Endothelial cell of umbilical vein (primary cell): ENCODE data around the gene TKFC. TPM values are rescaled to one million over a fixed set of nuclear protein-coding genes. Genes with fewer than 3 reads are reported as not detected.

Experiments
- BruUV-seq: library from RNA; stranded (reverse); fragments of 400-500 nt; replicated peaks from 2 replicates; lab custom pipeline; 2021; lab: Mats Ljungman, UMichigan
- CTCF ChIA-PET: fragments of 300-600, 350-600 bp; sonication (Branson Sonifier 250); formaldehyde crosslinking; loops from one replicate; lab custom pipeline; 2021; ENCODE audit warnings: antibody characterized with exemption, inconsistent platforms; lab: Charles Lee
- POLR2A ChIA-PET: fragments of 300-600, 350-600 bp; sonication (Branson Sonifier 250); formaldehyde crosslinking; loops from one replicate; lab custom pipeline; 2021; ENCODE audit warnings: antibody characterized with exemption, inconsistent platforms; lab: Charles Lee
- DNase-seq: peaks from one replicate; pipeline ENCODE4 v3.0.0-alpha.2; 2011; ENCODE audit warnings: low read depth, low spot score
- FAIRE-seq: peaks from 2 replicates; lab custom pipeline; 2011; peaks lifted over from hg19 to GRCh38; lab: Jason Lieb, UNC
- H2AFZ ChIP-seq: 2 replicates; pipeline ENCODE4 v1.6.0; 2012; ENCODE audit warnings: low read depth, low read length, control low read depth, inconsistent platforms
- H3K27ac ChIP-seq: 2 replicates; pipeline ENCODE4 v1.5.1; 2011; ENCODE audit warnings: low read depth, mild to moderate bottlenecking, control low read depth, low read length, moderate library complexity; ENCODE audit not compliant: insufficient read depth
- H3K27me3 ChIP-seq, 2 experiments: 2 replicates each; pipeline versions ENCODE4 v1.6.0 to v1.6.1; 2011; ENCODE audit warnings: low read length in 2 of 2, mixed read lengths in 1 of 2; ENCODE audit not compliant: control insufficient read depth in 2 of 2, insufficient read depth in 2 of 2
- H3K36me3 ChIP-seq, 2 experiments: 2 replicates in 1 of 2; 3 replicates in 1 of 2; pipeline ENCODE4 v1.5.1; 2011; ENCODE audit warnings: low read length in 2 of 2, mild to moderate bottlenecking in 1 of 2, moderate library complexity in 1 of 2; ENCODE audit not compliant: control insufficient read depth in 2 of 2, insufficient read depth in 2 of 2; ENCODE audit errors: extremely low read depth in 1 of 2
- H3K4me1 ChIP-seq: 3 replicates; pipeline ENCODE4 v1.5.1; 2011; ENCODE audit warnings: mild to moderate bottlenecking, low read length; ENCODE audit not compliant: control insufficient read depth, insufficient read depth; ENCODE audit errors: extremely low read depth
- H3K4me2 ChIP-seq: 2 replicates; pipeline ENCODE4 v1.6.1; 2011; ENCODE audit warnings: low read length, control low read depth, mixed read lengths; ENCODE audit not compliant: insufficient read depth
- H3K4me3 ChIP-seq, 3 experiments: fragments of 200-600 bp in 1 of 3; sonication (generic), shearing (Covaris generic) in 1 of 3; replicated peaks in 1 of 3; 2 replicates each; pipeline ENCODE4 v1.5.1; 2011 to 2016; ENCODE audit warnings: control low read depth in 3 of 3, low read length in 3 of 3, mild to moderate bottlenecking in 2 of 3, inconsistent platforms in 1 of 3, low read depth in 1 of 3, moderate library complexity in 1 of 3; ENCODE audit not compliant: insufficient read depth in 1 of 3
- H3K79me2 ChIP-seq: 2 replicates; pipeline ENCODE4 v1.6.0; 2012; ENCODE audit warnings: low read length, inconsistent platforms; ENCODE audit not compliant: control insufficient read depth, insufficient read depth
- H3K9ac ChIP-seq: replicated peaks from 2 replicates; pipeline ENCODE3; 2011; ENCODE audit warnings: low read length, control low read depth; ENCODE audit not compliant: insufficient read depth; ENCODE audit errors: extremely low read depth
- H3K9me1 ChIP-seq: replicated peaks from 3 replicates; pipeline ENCODE4 v1.6.0; 2011; ENCODE audit warnings: mild to moderate bottlenecking, low read length; ENCODE audit not compliant: control insufficient read depth, insufficient read depth; ENCODE audit errors: extremely low read depth
- H3K9me3 ChIP-seq: replicated peaks from 2 replicates; pipeline ENCODE4 v1.5.1; 2012; ENCODE audit warnings: low read length, inconsistent platforms; ENCODE audit not compliant: control insufficient read depth, insufficient read depth
- H4K20me1 ChIP-seq: replicated peaks from 2 replicates; pipeline ENCODE3; 2011; ENCODE audit warnings: mild to moderate bottlenecking, low read length; ENCODE audit not compliant: control insufficient read depth, insufficient read depth; ENCODE audit errors: extremely low read depth
- EZH2 ChIP-seq: IDR thresholded peaks from 2 replicates; pipeline ENCODE4 v1.6.1; 2012; ENCODE audit warnings: borderline replicate concordance, low read depth, mild to moderate bottlenecking, moderate library complexity, low read length, inconsistent platforms; ENCODE audit not compliant: severe bottlenecking
- FOS ChIP-seq: IDR thresholded peaks from 2 replicates; pipeline ENCODE4 v1.6.1; 2011; ENCODE audit warnings: mild to moderate bottlenecking, low read length, moderate library complexity, borderline replicate concordance; ENCODE audit not compliant: insufficient read depth
- GATA2 ChIP-seq: IDR thresholded peaks from 2 replicates; pipeline ENCODE4 v1.7.0; 2011; ENCODE audit warnings: low read depth, mild to moderate bottlenecking, moderate library complexity, mixed read lengths, low read length; ENCODE audit not compliant: insufficient read length, insufficient read depth
- JUN ChIP-seq: IDR thresholded peaks from 2 replicates; pipeline ENCODE4 v1.6.1; 2011; ENCODE audit warnings: borderline replicate concordance, low read depth; ENCODE audit not compliant: insufficient read length, insufficient read depth
- MYC ChIP-seq: IDR thresholded peaks from one replicate; pipeline ENCODE4 v1.6.1; 2011; ENCODE audit warnings: mild to moderate bottlenecking, low read depth, low read length
- POLR2A ChIP-seq: IDR thresholded peaks from 2 replicates; pipeline ENCODE4 v1.6.1; 2012; ENCODE audit warnings: low read depth, mild to moderate bottlenecking, control low read depth, low read length
- POLR2AphosphoS5 ChIP-seq: IDR thresholded peaks from 2 replicates; pipeline ENCODE4 v1.6.1; 2012; ENCODE audit warnings: low read depth, mild to moderate bottlenecking, control low read depth, low read length, moderate library complexity; ENCODE audit not compliant: insufficient read depth
- dilution Hi-C: fragments of 300-500 bp; cut with MboI; formaldehyde crosslinking; loops from one replicate; pipeline ENCODE4 v1.15.0; 2019; ENCODE audit warnings: low sequenced_read_pairs; ENCODE audit not compliant: extremely low pct_ligation_motif_present
- intact Hi-C: fragments of 100-400 bp; cut with micrococcal nuclease; formaldehyde crosslinking; loops from one replicate; pipeline ENCODE4 v1.10.0; 2022
- polyA plus RNA-seq, 4 experiments: library from polyadenylated mRNA; depleted of rRNA in 3 of 4; stranded (reverse) in 3 of 4; unstranded in 1 of 4; fragments of >200 nt; gene quantifications; 2 replicates each; pipeline versions ENCODE4 v1.2.1 to v1.2.3, GENCODE V29; 2011 to 2012; ENCODE audit warnings: missing spikeins in 1 of 4
- total RNA-seq: library from RNA; stranded (reverse); gene quantifications from 2 replicates; pipeline ENCODE4 v1.2.3, GENCODE V29; 2021
- TF ChIP-seq, protein P1 (sequence below): IDR thresholded peaks from 2 replicates; pipeline ENCODE4 v1.6.1; 2011; ENCODE audit not compliant: insufficient read depth, insufficient read length
- TF ChIP-seq, protein P2 (sequence below), 2 donors: IDR thresholded peaks; 1 replicate in 1 of 2; 2 replicates in 1 of 2; pipeline ENCODE4 v1.5.1; 2011; ENCODE audit warnings: low read length in 2 of 2, mild to moderate bottlenecking in 2 of 2, moderate library complexity in 2 of 2, control low read depth in 1 of 2, inconsistent platforms in 1 of 2, low read depth in 1 of 2; ENCODE audit not compliant: insufficient read depth in 1 of 2; ENCODE audit errors: extremely low read depth in 1 of 2

Gene TKFC
- total and polyA plus RNA-seq, 2 donors (not counting 3 experiments of a cell fraction or from before 2014, with no cell fraction given), result 30.8 to 31.7 TPM

DNA sequence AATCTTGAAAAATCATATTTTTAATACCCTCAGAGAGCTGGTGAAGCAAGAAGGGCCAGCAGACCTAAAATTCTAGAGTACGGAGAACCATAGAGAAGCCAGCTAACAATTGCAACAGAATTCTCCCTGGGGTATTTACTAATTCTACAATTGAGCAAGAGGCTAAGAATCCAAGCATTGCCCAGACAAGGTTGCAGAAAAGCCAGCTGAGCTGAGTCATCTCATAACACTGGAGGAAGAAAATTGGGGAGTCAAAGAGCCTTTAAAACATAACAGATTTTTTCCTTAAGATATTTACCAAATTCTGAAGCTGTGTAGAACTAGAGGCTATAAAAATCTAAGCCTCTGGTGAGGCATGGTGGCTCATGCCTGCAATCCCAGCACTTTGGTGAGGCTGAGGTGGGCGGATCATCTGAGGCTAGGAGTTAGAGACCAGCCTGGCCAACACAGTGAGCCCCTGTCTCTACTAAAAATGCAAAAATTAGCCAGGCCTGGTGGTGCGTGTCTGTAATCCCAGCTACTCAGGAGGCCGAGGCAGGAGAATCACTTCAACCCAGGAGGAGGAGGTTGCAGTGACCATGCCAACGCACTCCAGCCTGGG, 45.8 kb downstream of the TKFC start:
- intact Hi-C loops, result no loop called here
- no peak overlapping the region for H3K9ac ChIP-seq
- FAIRE-seq, result no peak
- H3K9me1 ChIP-seq, result no peaks in the 10 kb centered on the region
- dilution Hi-C loops, result no loop called here
- H3K36me3 ChIP-seq, result no peaks in the 10 kb centered on the region
- H2AFZ ChIP-seq, result no peak overlapping the region
- no peaks in the 10 kb centered on the region for H4K20me1 ChIP-seq
- TF ChIP-seq, protein P1, sequence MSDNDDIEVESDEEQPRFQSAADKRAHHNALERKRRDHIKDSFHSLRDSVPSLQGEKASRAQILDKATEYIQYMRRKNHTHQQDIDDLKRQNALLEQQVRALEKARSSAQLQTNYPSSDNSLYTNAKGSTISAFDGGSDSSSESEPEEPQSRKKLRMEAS, result no peak
- TF ChIP-seq POLR2AphosphoS5, result no peak
- TF ChIP-seq JUN, result no peak
- TF ChIP-seq EZH2, result no peak
- TF ChIP-seq MYC, result no peak
- TF ChIP-seq, protein P2, sequence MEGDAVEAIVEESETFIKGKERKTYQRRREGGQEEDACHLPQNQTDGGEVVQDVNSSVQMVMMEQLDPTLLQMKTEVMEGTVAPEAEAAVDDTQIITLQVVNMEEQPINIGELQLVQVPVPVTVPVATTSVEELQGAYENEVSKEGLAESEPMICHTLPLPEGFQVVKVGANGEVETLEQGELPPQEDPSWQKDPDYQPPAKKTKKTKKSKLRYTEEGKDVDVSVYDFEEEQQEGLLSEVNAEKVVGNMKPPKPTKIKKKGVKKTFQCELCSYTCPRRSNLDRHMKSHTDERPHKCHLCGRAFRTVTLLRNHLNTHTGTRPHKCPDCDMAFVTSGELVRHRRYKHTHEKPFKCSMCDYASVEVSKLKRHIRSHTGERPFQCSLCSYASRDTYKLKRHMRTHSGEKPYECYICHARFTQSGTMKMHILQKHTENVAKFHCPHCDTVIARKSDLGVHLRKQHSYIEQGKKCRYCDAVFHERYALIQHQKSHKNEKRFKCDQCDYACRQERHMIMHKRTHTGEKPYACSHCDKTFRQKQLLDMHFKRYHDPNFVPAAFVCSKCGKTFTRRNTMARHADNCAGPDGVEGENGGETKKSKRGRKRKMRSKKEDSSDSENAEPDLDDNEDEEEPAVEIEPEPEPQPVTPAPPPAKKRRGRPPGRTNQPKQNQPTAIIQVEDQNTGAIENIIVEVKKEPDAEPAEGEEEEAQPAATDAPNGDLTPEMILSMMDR (IDR thresholded peaks at IDR 0.05; ENCODE audit: extremely low read depth in 1 of 2, insufficient read depth in 1 of 2, low read depth in 1 of 2, low read length in 2 of 2), result no peak
- no peak for TF ChIP-seq POLR2A
- TF ChIP-seq FOS, result no peak
- no peak for TF ChIP-seq GATA2
- ChIA-PET POLR2A (interaction anchor here (1.0 kb wide), 1 partner anchor 18 kb away, joined by 3 read pairs; no protein-coding TSS in a partner anchor), CTCF (interaction anchor here (2.5 kb wide), 1 partner anchor 43 kb away, joined by 11 read pairs; no protein-coding TSS in a partner anchor)
- H3K9me3 ChIP-seq, result no peaks in the 10 kb centered on the region
- BruUV-seq, result no TSS peak
- no peaks in the 10 kb centered on the region for H3K4me1 ChIP-seq
- H3K27me3 ChIP-seq, result no peaks in the 10 kb centered on the region
- H3K27ac ChIP-seq, result no peak overlapping the region
- H3K4me2 ChIP-seq, result no peak overlapping the region
- no peak overlapping the region for H3K4me3 ChIP-seq
- H3K79me2 ChIP-seq, result no peaks in the 10 kb centered on the region
- no peak for DNase-seq
